Neural crest cell (in vitro differentiated cells): ENCODE data around the gene EVI2B. TPM values are rescaled to one million over a fixed set of nuclear protein-coding genes. Genes with fewer than 3 reads are reported as not detected.
A peak's percentile ranks its signal among the peaks of the same experiment; 100 is the strongest.

ENCODE experiments used
- DNase-seq: peaks from one replicate; pipeline ENCODE4 v3.0.0; 2021; ENCODE audit warnings: low read depth, mixed read lengths, low spot score
- H3K27ac Mint-ChIP-seq: one replicate; pipeline ENCODE4 v1.8.0; 2021; ENCODE audit warnings: mild to moderate bottlenecking, mixed read lengths; ENCODE audit not compliant: unreplicated experiment
- H3K27me3 Mint-ChIP-seq: 2 replicates; pipeline ENCODE4 v1.8.0; 2021; ENCODE audit warnings: low read depth, mild to moderate bottlenecking, mixed read lengths
- H3K36me3 Mint-ChIP-seq: 2 replicates; pipeline ENCODE4 v1.8.0; 2021; ENCODE audit warnings: low read depth, mild to moderate bottlenecking, mixed read lengths
- H3K4me1 Mint-ChIP-seq: 2 replicates; pipeline ENCODE4 v1.8.0; 2021; ENCODE audit warnings: mixed read lengths
- H3K4me3 Mint-ChIP-seq: one replicate; pipeline ENCODE4 v1.8.0; 2021; ENCODE audit warnings: mild to moderate bottlenecking, mixed read lengths
- H3K9me3 Mint-ChIP-seq: 2 replicates; pipeline ENCODE4 v1.8.0; 2021; ENCODE audit warnings: mixed read lengths
- CTCF ChIP-seq: fragments of 200-600 bp; sonication (generic); conservative IDR thresholded peaks from 2 replicates; pipeline ENCODE4 v1.5.0; 2021; ENCODE audit warnings: antibody characterized with exemption, mild to moderate bottlenecking
- total RNA-seq: library from RNA; stranded (reverse); gene quantifications from 2 replicates; pipeline ENCODE4 v1.2.1, GENCODE V29; 2021

Gene EVI2B
- total RNA-seq, 1 donor from 2014 or later, result not detected

- TF ChIP-seq CTCF, result no peak
- Mint-ChIP-seq H3K4me1 (no peaks in the 10 kb centered on the region), H3K36me3 (peaks cover 11% of the 10 kb centered on the region), H3K4me3 (no peak overlapping the region), H3K27ac (no peak overlapping the region), H3K9me3 (no peaks in the 10 kb centered on the region), H3K27me3 (no peaks in the 10 kb centered on the region)
- DNase-seq, result no peak
These were observed 26.2 kb upstream of the EVI2B start for GRCh38 chr17:31339906-31340661.

- Mint-ChIP-seq H3K36me3 (peaks cover 2% of the 10 kb centered on the region), H3K4me1 (no peaks in the 10 kb centered on the region), H3K27ac (no peak overlapping the region), H3K27me3 (no peaks in the 10 kb centered on the region), H3K9me3 (no peaks in the 10 kb centered on the region), H3K4me3 (no peak overlapping the region)
- no peak for DNase-seq
- no peak for TF ChIP-seq CTCF
These were observed 15.4 kb upstream of the EVI2B start for GRCh38 chr17:31329221-31329620.

GRCh38 chr17:31328160-31328535 is 14.3 kb upstream of the EVI2B start:
- DNase-seq, result no peak
- no peaks in the 10 kb centered on the region for H3K9me3 Mint-ChIP-seq
- H3K36me3 Mint-ChIP-seq, result peaks cover 2% of the 10 kb centered on the region
- no peak overlapping the region for H3K27ac Mint-ChIP-seq
- no peak overlapping the region for H3K4me3 Mint-ChIP-seq
- TF ChIP-seq CTCF, result no peak
- H3K4me1 Mint-ChIP-seq, result no peaks in the 10 kb centered on the region
- H3K27me3 Mint-ChIP-seq, result no peaks in the 10 kb centered on the region

GRCh38 chr17:31327534-31328159 is 13.8 kb upstream of the EVI2B start:
- Mint-ChIP-seq H3K27ac (peak overlapping the region; percentile 84), H3K4me1 (no peaks in the 10 kb centered on the region), H3K36me3 (peaks cover 2% of the 10 kb centered on the region), H3K4me3 (no peak overlapping the region), H3K27me3 (no peaks in the 10 kb centered on the region), H3K9me3 (no peaks in the 10 kb centered on the region)
- TF ChIP-seq CTCF, result no peak
- DNase-seq, result no peak

- no peak for DNase-seq
- Mint-ChIP-seq H3K27ac (no peak overlapping the region), H3K36me3 (peaks cover 2% of the 10 kb centered on the region), H3K4me3 (no peak overlapping the region), H3K27me3 (no peaks in the 10 kb centered on the region), H3K9me3 (no peaks in the 10 kb centered on the region), H3K4me1 (peaks cover 18% of the 10 kb centered on the region)
- TF ChIP-seq CTCF, result no peak
These were observed 9.7 kb upstream of the EVI2B start for GRCh38 chr17:31323551-31323950.
